Subcutaneous abdominal adipose tissue (tissue), 5 donors: ENCODE results near the gene STK11IP.

Experiments
- H3K27ac ChIP-seq: one replicate; pipeline ENCODE4 v1.7.0; 2013; ENCODE audit warnings: low read depth, mild to moderate bottlenecking, inconsistent platforms, low read length, moderate library complexity
- H3K27me3 ChIP-seq, 5 donors: one replicate each; pipeline ENCODE4 v1.7.0; 2013; ENCODE audit warnings: low read length in 5 of 5, inconsistent platforms in 1 of 5; ENCODE audit not compliant: control insufficient read depth in 5 of 5, insufficient read depth in 4 of 5
- H3K36me3 ChIP-seq, 5 donors: one replicate each; pipeline ENCODE4 v1.7.0; 2013; ENCODE audit warnings: low read length in 5 of 5; ENCODE audit not compliant: control insufficient read depth in 5 of 5, insufficient read depth in 5 of 5
- H3K4me1 ChIP-seq, 5 donors: one replicate each; pipeline ENCODE4 v1.7.0; 2013; ENCODE audit warnings: low read length in 5 of 5, mild to moderate bottlenecking in 3 of 5, moderate library complexity in 1 of 5; ENCODE audit not compliant: control insufficient read depth in 5 of 5, insufficient read depth in 5 of 5
- H3K4me3 ChIP-seq, 5 donors: one replicate each; pipeline ENCODE4 v1.7.0; 2013; ENCODE audit warnings: low read length in 5 of 5, low read depth in 1 of 5
- H3K9ac ChIP-seq, 5 donors: one replicate each; pipeline ENCODE4 v1.7.0; 2013; ENCODE audit warnings: low read length in 5 of 5, mild to moderate bottlenecking in 4 of 5, moderate library complexity in 3 of 5
- H3K9me3 ChIP-seq, 5 donors: one replicate each; pipeline ENCODE4 v1.7.0; 2013; ENCODE audit warnings: low read length in 5 of 5; ENCODE audit not compliant: control insufficient read depth in 5 of 5
- donor health status: healthy.
- donor health status: healthy.
- donor health status: healthy.
- donor health status: healthy.
- donor health status: healthy.

Gene STK11IP

GRCh38 chr2:219581346-219581745 is 16.3 kb upstream of the STK11IP start:
- Histone ChIP-seq H3K9me3 (no peaks in the 10 kb centered on the region), H3K36me3 (no peaks in the 10 kb centered on the region), H3K4me3 (no peak overlapping the region), H3K4me1 (peaks cover 0 to 10% (median 5%) of the 10 kb centered on the region in 5 donors), H3K27ac (no peak overlapping the region), H3K9ac (no peak overlapping the region), H3K27me3 (peaks cover 0 to 15% (median 10%) of the 10 kb centered on the region in 5 donors)

- H3K4me3 ChIP-seq, result no peak overlapping the region
- H3K9me3 ChIP-seq, result no peaks in the 10 kb centered on the region
- H3K27me3 ChIP-seq, result peaks cover 0 to 6% (median 0%) of the 10 kb centered on the region in 5 donors
- no peak overlapping the region for H3K27ac ChIP-seq
- H3K4me1 ChIP-seq, result peaks cover 0 to 9% (median 0%) of the 10 kb centered on the region in 5 donors
- no peaks in the 10 kb centered on the region for H3K36me3 ChIP-seq
- H3K9ac ChIP-seq, result no peak overlapping the region
Observed at GRCh38 chr2:219591091-219591490, 6.6 kb upstream of the STK11IP start.

- Histone ChIP-seq H3K36me3 (no peaks in the 10 kb centered on the region), H3K9me3 (no peaks in the 10 kb centered on the region), H3K4me3 (no peak overlapping the region), H3K27me3 (peaks cover 0 to 6% (median 0%) of the 10 kb centered on the region in 5 donors), H3K9ac (no peak overlapping the region), H3K27ac (no peak overlapping the region), H3K4me1 (peaks cover 3 to 21% (median 11%) of the 10 kb centered on the region in 5 donors)
Observed at GRCh38 chr2:219592736-219593135, 4.9 kb upstream of the STK11IP start.

- no peak overlapping the region for H3K27ac ChIP-seq
- H3K9ac ChIP-seq, result no peak overlapping the region
- no peaks in the 10 kb centered on the region for H3K9me3 ChIP-seq
- no peak overlapping the region for H3K4me3 ChIP-seq
- H3K4me1 ChIP-seq, result peaks cover 3 to 22% (median 14%) of the 10 kb centered on the region in 5 donors
- peaks cover 0 to 6% (median 0%) of the 10 kb centered on the region in 5 donors for H3K27me3 ChIP-seq
- no peaks in the 10 kb centered on the region for H3K36me3 ChIP-seq
Observed at GRCh38 chr2:219593154-219593553, 4.5 kb upstream of the STK11IP start.

- no peak overlapping the region for H3K9ac ChIP-seq
- no peak overlapping the region for H3K4me3 ChIP-seq
- H3K9me3 ChIP-seq, result no peaks in the 10 kb centered on the region
- no peak overlapping the region for H3K27ac ChIP-seq
- H3K4me1 ChIP-seq, result peaks cover 3 to 32% (median 21%) of the 10 kb centered on the region in 5 donors
- peaks cover 0 to 6% (median 0%) of the 10 kb centered on the region in 5 donors for H3K27me3 ChIP-seq
- no peaks in the 10 kb centered on the region for H3K36me3 ChIP-seq
Observed at GRCh38 chr2:219595256-219595655, 2.4 kb upstream of the STK11IP start.

GRCh38 chr2:219596954-219597551 is 604 bp upstream of the STK11IP start:
- Histone ChIP-seq H3K27me3 (no peaks in the 10 kb centered on the region), H3K36me3 (peaks cover 0 to 12% (median 10%) of the 10 kb centered on the region in 5 donors), H3K4me1 (peaks cover 3 to 32% (median 21%) of the 10 kb centered on the region in 5 donors), H3K9me3 (no peaks in the 10 kb centered on the region), H3K9ac (peak overlapping the region; percentile 63 to 86 (median 73)), H3K4me3 (peak overlapping the region; percentile 85 to 99 (median 96)), H3K27ac (peak overlapping the region; percentile 88)

GRCh38 chr2:219598308-219599078 is 836 bp downstream of the STK11IP start:
- H3K27me3 ChIP-seq, result no peaks in the 10 kb centered on the region
- H3K9ac ChIP-seq, result peak overlapping the region; percentile 48 to 86 (median 78)
- H3K4me3 ChIP-seq, result peak overlapping the region; percentile 85 to 99 (median 99)
- peaks cover 0 to 22% (median 18%) of the 10 kb centered on the region in 5 donors for H3K36me3 ChIP-seq
- no peaks in the 10 kb centered on the region for H3K9me3 ChIP-seq
- peak overlapping the region; percentile 88 for H3K27ac ChIP-seq
- H3K4me1 ChIP-seq, result peaks cover 3 to 32% (median 21%) of the 10 kb centered on the region in 5 donors

- H3K27me3 ChIP-seq, result no peaks in the 10 kb centered on the region
- H3K4me1 ChIP-seq, result peaks cover 0 to 14% (median 11%) of the 10 kb centered on the region in 5 donors
- H3K9me3 ChIP-seq, result no peaks in the 10 kb centered on the region
- peaks cover 0 to 62% (median 52%) of the 10 kb centered on the region in 5 donors for H3K36me3 ChIP-seq
- H3K9ac ChIP-seq, result no peak overlapping the region
- no peak overlapping the region for H3K27ac ChIP-seq
- H3K4me3 ChIP-seq, result no peak overlapping the region
Observed at GRCh38 chr2:219603771-219604170, 6.1 kb downstream of the STK11IP start.

- H3K36me3 ChIP-seq, result peaks cover 0 to 74% (median 65%) of the 10 kb centered on the region in 5 donors
- H3K27me3 ChIP-seq, result no peaks in the 10 kb centered on the region
- H3K27ac ChIP-seq, result no peak overlapping the region
- H3K4me1 ChIP-seq, result peaks cover 0 to 14% (median 9%) of the 10 kb centered on the region in 5 donors
- H3K9me3 ChIP-seq, result no peaks in the 10 kb centered on the region
- no peak overlapping the region for H3K4me3 ChIP-seq
- H3K9ac ChIP-seq, result no peak overlapping the region
Observed at GRCh38 chr2:219605607-219605954, 7.9 kb downstream of the STK11IP start.

- no peaks in the 10 kb centered on the region for H3K9me3 ChIP-seq
- no peaks in the 10 kb centered on the region for H3K27me3 ChIP-seq
- H3K9ac ChIP-seq, result no peak overlapping the region
- peaks cover 0 to 14% (median 9%) of the 10 kb centered on the region in 5 donors for H3K4me1 ChIP-seq
- peaks cover 0 to 75% (median 68%) of the 10 kb centered on the region in 5 donors for H3K36me3 ChIP-seq
- no peak overlapping the region for H3K27ac ChIP-seq
- no peak overlapping the region for H3K4me3 ChIP-seq
Observed at GRCh38 chr2:219607931-219608330, 10.3 kb downstream of the STK11IP start.
